Right lobe of liver (tissue), 4 donors: ENCODE data around the gene KATNA1.

Experiments used
- POLR2A ChIP-seq: fragments of 450-650 bp; IDR thresholded peaks from one replicate; pipeline ENCODE4 v1.6.1; 2017; ENCODE audit warnings: antibody characterized with exemption, mild to moderate bottlenecking
- TF ChIP-seq, protein P1 (sequence below), 4 donors: fragments of 200-600 bp in 3 of 4; fragments of 450-650 bp in 1 of 4; IDR thresholded peaks; one replicate each; pipeline versions ENCODE4 v1.5.1 to v1.8.0; 2016 to 2022; ENCODE audit warnings: antibody characterized with exemption in 4 of 4, mild to moderate bottlenecking in 2 of 4
- donor health status: DM: no; HTN: no; CAD: no.
- donor health status: DM: no; HTN: no; CAD: no.
- donor health status: DM: no; HTN: yes; CAD: no.

DNA sequence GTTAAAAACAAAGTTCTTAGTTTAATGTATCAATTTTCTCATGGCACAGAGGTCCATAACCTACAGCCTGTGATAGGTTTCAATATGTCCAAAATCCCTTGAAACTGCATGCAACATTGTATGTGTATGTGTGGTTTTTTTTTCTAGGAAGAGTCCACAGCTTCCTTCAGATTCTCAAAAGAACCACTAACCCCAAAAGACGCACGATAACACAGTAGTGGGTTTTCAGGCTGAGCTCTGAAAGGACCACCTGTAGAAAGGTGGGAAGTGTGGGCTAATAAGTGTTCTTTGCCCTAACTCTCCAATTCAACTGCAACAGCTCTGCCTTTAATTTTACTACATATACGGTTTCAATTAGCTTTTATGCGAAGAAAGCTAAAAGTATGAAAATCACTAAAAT lies 11.5 kb upstream of the KATNA1 start:
- TF ChIP-seq, protein P1, sequence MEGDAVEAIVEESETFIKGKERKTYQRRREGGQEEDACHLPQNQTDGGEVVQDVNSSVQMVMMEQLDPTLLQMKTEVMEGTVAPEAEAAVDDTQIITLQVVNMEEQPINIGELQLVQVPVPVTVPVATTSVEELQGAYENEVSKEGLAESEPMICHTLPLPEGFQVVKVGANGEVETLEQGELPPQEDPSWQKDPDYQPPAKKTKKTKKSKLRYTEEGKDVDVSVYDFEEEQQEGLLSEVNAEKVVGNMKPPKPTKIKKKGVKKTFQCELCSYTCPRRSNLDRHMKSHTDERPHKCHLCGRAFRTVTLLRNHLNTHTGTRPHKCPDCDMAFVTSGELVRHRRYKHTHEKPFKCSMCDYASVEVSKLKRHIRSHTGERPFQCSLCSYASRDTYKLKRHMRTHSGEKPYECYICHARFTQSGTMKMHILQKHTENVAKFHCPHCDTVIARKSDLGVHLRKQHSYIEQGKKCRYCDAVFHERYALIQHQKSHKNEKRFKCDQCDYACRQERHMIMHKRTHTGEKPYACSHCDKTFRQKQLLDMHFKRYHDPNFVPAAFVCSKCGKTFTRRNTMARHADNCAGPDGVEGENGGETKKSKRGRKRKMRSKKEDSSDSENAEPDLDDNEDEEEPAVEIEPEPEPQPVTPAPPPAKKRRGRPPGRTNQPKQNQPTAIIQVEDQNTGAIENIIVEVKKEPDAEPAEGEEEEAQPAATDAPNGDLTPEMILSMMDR (IDR thresholded peaks at IDR 0.05), result no peak
- no peak for TF ChIP-seq POLR2A
